MCF 10A (cell line): ENCODE measurements around the gene HTR5A. TPM values are rescaled to one million over a fixed set of nuclear protein-coding genes. Genes with fewer than 3 reads are reported as not detected.

Experiments used
- BruUV-seq: library from RNA; stranded (reverse); fragments of 400-500 nt; replicated peaks from 2 replicates; lab custom pipeline; 2021; lab: Mats Ljungman, UMichigan
- CTCF ChIA-PET: fragments of 300-600 bp; sonication (Branson Sonifier 250); formaldehyde crosslinking; extraction: SDS; loops from one replicate; lab custom pipeline; 2021; ENCODE audit warnings: antibody characterized with exemption, inconsistent platforms; lab: Yijun Ruan, JAX
- POLR2A ChIA-PET: fragments of 300-600, 350-650 bp; sonication (Branson Sonifier 250); formaldehyde crosslinking; extraction: SDS; loops from one replicate; lab custom pipeline; 2020; ENCODE audit warnings: antibody characterized with exemption, inconsistent platforms; lab: Yijun Ruan, JAX
- DNase-seq: peaks from one replicate; pipeline ENCODE4 v3.0.0-alpha.2; 2018; ENCODE audit not compliant: unreplicated experiment
- H3K27ac Mint-ChIP-seq: one replicate; pipeline ENCODE4 v1.8.0; 2022; ENCODE audit warnings: mild to moderate bottlenecking, low read depth, mixed read lengths; ENCODE audit not compliant: unreplicated experiment
- H3K27me3 Mint-ChIP-seq: one replicate; pipeline ENCODE4 v1.8.0; 2022; ENCODE audit warnings: mixed read lengths; ENCODE audit not compliant: insufficient read depth, unreplicated experiment
- H3K36me3 Mint-ChIP-seq: one replicate; pipeline ENCODE4 v1.8.0; 2022; ENCODE audit warnings: mild to moderate bottlenecking, moderate library complexity, mixed read lengths; ENCODE audit not compliant: insufficient read depth, unreplicated experiment
- H3K4me1 Mint-ChIP-seq: one replicate; pipeline ENCODE4 v1.8.0; 2022; ENCODE audit warnings: mixed read lengths; ENCODE audit not compliant: insufficient read depth, unreplicated experiment
- H3K4me3 Mint-ChIP-seq: one replicate; pipeline ENCODE4 v1.8.0; 2022; ENCODE audit warnings: mild to moderate bottlenecking, moderate library complexity, mixed read lengths; ENCODE audit not compliant: unreplicated experiment
- H3K9me3 Mint-ChIP-seq: one replicate; pipeline ENCODE4 v1.8.0; 2022; ENCODE audit warnings: mixed read lengths; ENCODE audit not compliant: unreplicated experiment
- CTCF ChIP-seq: fragments of 200-600 bp; IDR thresholded peaks from one replicate; pipeline ENCODE4 v1.8.0; 2022; ENCODE audit warnings: antibody characterized with exemption, mild to moderate bottlenecking; ENCODE audit not compliant: unreplicated experiment
- intact Hi-C: fragments of 100-400 bp; cut with micrococcal nuclease; formaldehyde crosslinking; loops from 2 replicates; pipeline ENCODE4 v1.14.1; 2022
- total RNA-seq: library from RNA; stranded (reverse); gene quantifications from 2 replicates; pipeline ENCODE4 v1.2.3, GENCODE V29; 2022

The HTR5A gene
- total RNA-seq, 1 experiment from 2014 or later: not detected

GRCh38 chr7:155115288-155115687, 45.2 kb downstream of the HTR5A start:
- Mint-ChIP-seq H3K27me3 (peaks cover 53% of the 10 kb centered on the region), H3K4me1 (no peaks in the 10 kb centered on the region), H3K36me3 (no peaks in the 10 kb centered on the region), H3K4me3 (no peak overlapping the region), H3K27ac (no peak overlapping the region), H3K9me3 (peaks cover 8% of the 10 kb centered on the region)
- intact Hi-C loops: no loop called here
- no TSS peak for BruUV-seq
- POLR2A ChIA-PET: no interaction called here
- DNase-seq: no peak
- CTCF ChIA-PET: interaction anchor here (0.6 kb wide), 1 partner anchor 106 kb away, joined by 4 read pairs; no protein-coding TSS in a partner anchor
- TF ChIP-seq CTCF: no peak

- ChIA-PET CTCF (interaction anchor here (0.7 to 1.4 kb wide), 3 partner anchors 11 to 142 kb away, joined by 3 read pairs; no protein-coding TSS in a partner anchor), POLR2A (no interaction called here)
- no peak for TF ChIP-seq CTCF
- H3K36me3 Mint-ChIP-seq: no peaks in the 10 kb centered on the region
- no TSS peak for BruUV-seq
- H3K4me1 Mint-ChIP-seq: no peaks in the 10 kb centered on the region
- no peak overlapping the region for H3K4me3 Mint-ChIP-seq
- H3K27me3 Mint-ChIP-seq: peaks cover 27% of the 10 kb centered on the region
- H3K9me3 Mint-ChIP-seq: peaks cover 17% of the 10 kb centered on the region
- DNase-seq: no peak
- intact Hi-C loops: no loop called here
- no peak overlapping the region for H3K27ac Mint-ChIP-seq
These were observed 49.8 kb downstream of the HTR5A start for GRCh38 chr7:155119801-155120382.

GRCh38 chr7:155120460-155120859, 50.3 kb downstream of the HTR5A start:
- ChIA-PET POLR2A (no interaction called here), CTCF (interaction anchor here (0.7 kb wide), 2 partner anchors 110 to 142 kb away, joined by 3 read pairs; no protein-coding TSS in a partner anchor)
- H3K4me3 Mint-ChIP-seq: no peak overlapping the region
- H3K36me3 Mint-ChIP-seq: no peaks in the 10 kb centered on the region
- DNase-seq: no peak
- no TSS peak for BruUV-seq
- H3K4me1 Mint-ChIP-seq: no peaks in the 10 kb centered on the region
- H3K27ac Mint-ChIP-seq: no peak overlapping the region
- TF ChIP-seq CTCF: no peak
- intact Hi-C loops: no loop called here
- H3K9me3 Mint-ChIP-seq: peaks cover 17% of the 10 kb centered on the region
- H3K27me3 Mint-ChIP-seq: peaks cover 27% of the 10 kb centered on the region

- H3K27me3 Mint-ChIP-seq: peaks cover 11% of the 10 kb centered on the region
- no TSS peak for BruUV-seq
- H3K36me3 Mint-ChIP-seq: no peaks in the 10 kb centered on the region
- no peaks in the 10 kb centered on the region for H3K4me1 Mint-ChIP-seq
- no peak overlapping the region for H3K27ac Mint-ChIP-seq
- no peak overlapping the region for H3K4me3 Mint-ChIP-seq
- ChIA-PET POLR2A (no interaction called here), CTCF (no interaction called here)
- intact Hi-C loops: no loop called here
- H3K9me3 Mint-ChIP-seq: peaks cover 17% of the 10 kb centered on the region
- no peak for DNase-seq
- no peak for TF ChIP-seq CTCF
These were observed 52.7 kb downstream of the HTR5A start for GRCh38 chr7:155122831-155123230.
